Glutamatergic neuron (in vitro differentiated cells): ENCODE results near the gene ADAMTS17. TPM values are rescaled to one million over a fixed set of nuclear protein-coding genes. Genes with fewer than 3 reads are reported as not detected.

Source experiments
- DNase-seq: peaks from one replicate; pipeline ENCODE4 v3.0.0; 2022
- H3K27ac Mint-ChIP-seq: one replicate; pipeline ENCODE4 v1.8.0; 2020; ENCODE audit warnings: mild to moderate bottlenecking, mixed read lengths, inconsistent platforms; ENCODE audit not compliant: unreplicated experiment
- H3K27me3 Mint-ChIP-seq: one replicate; pipeline ENCODE4 v1.8.0; 2020; ENCODE audit warnings: mild to moderate bottlenecking, moderate library complexity, mixed read lengths, inconsistent platforms; ENCODE audit not compliant: unreplicated experiment
- H3K36me3 Mint-ChIP-seq: one replicate; pipeline ENCODE4 v1.8.0; 2020; ENCODE audit warnings: mild to moderate bottlenecking, mixed read lengths, inconsistent platforms; ENCODE audit not compliant: unreplicated experiment
- H3K4me1 Mint-ChIP-seq: one replicate; pipeline ENCODE4 v1.8.0; 2020; ENCODE audit warnings: mild to moderate bottlenecking, low read depth, mixed read lengths, inconsistent platforms; ENCODE audit not compliant: unreplicated experiment
- H3K4me3 Mint-ChIP-seq: one replicate; pipeline ENCODE4 v1.8.0; 2020; ENCODE audit warnings: mild to moderate bottlenecking, mixed read lengths, inconsistent platforms; ENCODE audit not compliant: unreplicated experiment
- H3K9me3 Mint-ChIP-seq: one replicate; pipeline ENCODE4 v1.8.0; 2020; ENCODE audit warnings: mild to moderate bottlenecking, moderate library complexity, mixed read lengths, inconsistent platforms; ENCODE audit not compliant: unreplicated experiment
- CTCF ChIP-seq: fragments of 200-600 bp; sonication (generic); IDR thresholded peaks from one replicate; pipeline ENCODE4 v1.5.0; 2021; ENCODE audit not compliant: partially characterized antibody, unreplicated experiment
- total RNA-seq: library from RNA; stranded (reverse); fragmentation: NEBNext Ultra II Directional; extraction: Animal tissue kit (Norgen Biotek cat#: 25700); gene quantifications from one replicate; pipeline ENCODE4 v1.2.1, GENCODE V29; 2021; ENCODE audit not compliant: unreplicated experiment

ADAMTS17 gene
- total RNA-seq, 1 donor from 2014 or later, result 6.8 TPM

- peaks cover 7% of the 10 kb centered on the region for H3K4me1 Mint-ChIP-seq
- TF ChIP-seq CTCF, result no peak
- no peak for DNase-seq
- H3K4me3 Mint-ChIP-seq, result no peak overlapping the region
- H3K27me3 Mint-ChIP-seq, result peaks cover 2% of the 10 kb centered on the region
- H3K27ac Mint-ChIP-seq, result no peak overlapping the region
- H3K9me3 Mint-ChIP-seq, result no peaks in the 10 kb centered on the region
- H3K36me3 Mint-ChIP-seq, result no peaks in the 10 kb centered on the region
Measured at GRCh38 chr15:100057281-100057680, 284.5 kb downstream of the ADAMTS17 start.

DNA sequence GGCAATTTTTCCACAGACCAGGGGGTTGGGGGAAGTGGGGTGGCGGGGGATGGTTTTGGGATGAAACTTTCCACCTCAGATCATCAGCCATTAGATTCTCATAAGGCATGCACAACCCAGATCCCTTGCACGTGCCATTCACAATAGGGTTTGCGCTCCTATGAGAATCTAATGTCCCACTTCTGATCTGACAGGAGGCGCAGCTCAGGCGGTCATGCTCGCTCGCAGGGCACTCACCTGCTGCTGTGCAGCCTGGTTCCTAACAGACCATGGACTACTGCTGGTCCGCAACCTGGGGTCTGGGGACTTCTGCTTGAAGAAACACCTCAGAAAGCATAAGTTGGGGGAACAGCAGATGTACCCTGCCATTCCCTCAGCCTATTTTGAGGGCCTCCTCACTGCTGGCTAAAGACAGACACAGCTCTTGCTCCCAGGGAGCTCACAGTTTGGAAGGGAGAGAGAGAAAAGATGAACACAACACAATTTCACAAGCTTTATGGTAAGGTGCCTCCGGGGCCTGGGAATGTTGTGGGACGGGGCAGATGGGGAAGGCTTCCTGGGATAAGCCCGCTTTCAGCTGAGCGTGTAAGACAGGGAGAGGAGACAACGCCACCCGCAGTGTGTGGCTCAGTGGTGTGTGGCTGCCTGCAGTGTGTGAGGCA, 285.2 kb downstream of the ADAMTS17 start:
- Mint-ChIP-seq H3K4me1 (peaks cover 7% of the 10 kb centered on the region), H3K27me3 (peaks cover 2% of the 10 kb centered on the region), H3K4me3 (no peak overlapping the region), H3K36me3 (no peaks in the 10 kb centered on the region), H3K27ac (no peak overlapping the region), H3K9me3 (no peaks in the 10 kb centered on the region)
- no peak for DNase-seq
- TF ChIP-seq CTCF, result no peak

DNA sequence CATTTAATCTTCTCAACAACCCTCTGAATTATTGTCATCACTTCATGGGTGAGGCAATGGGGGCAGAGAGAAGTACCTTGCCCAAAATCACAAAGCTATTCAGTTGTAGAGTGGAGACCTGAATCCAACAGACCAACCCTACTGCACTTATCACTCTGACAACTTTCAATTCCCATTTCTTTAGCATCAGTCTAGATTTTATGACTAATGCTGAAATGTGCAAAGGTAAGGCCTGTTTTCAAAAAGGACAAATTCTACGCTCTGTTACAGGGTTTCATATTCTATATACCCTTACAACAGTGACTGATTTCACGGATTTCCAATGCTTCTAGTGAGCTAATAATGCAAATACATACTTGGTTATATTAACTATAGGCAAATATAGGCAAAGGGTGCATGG, 286.0 kb downstream of the ADAMTS17 start:
- H3K4me1 Mint-ChIP-seq, result peaks cover 7% of the 10 kb centered on the region
- H3K27me3 Mint-ChIP-seq, result peaks cover 2% of the 10 kb centered on the region
- no peak for TF ChIP-seq CTCF
- H3K36me3 Mint-ChIP-seq, result no peaks in the 10 kb centered on the region
- H3K27ac Mint-ChIP-seq, result no peak overlapping the region
- no peak overlapping the region for H3K4me3 Mint-ChIP-seq
- no peaks in the 10 kb centered on the region for H3K9me3 Mint-ChIP-seq
- no peak for DNase-seq

- no peak for DNase-seq
- Mint-ChIP-seq H3K36me3 (no peaks in the 10 kb centered on the region), H3K9me3 (no peaks in the 10 kb centered on the region), H3K4me1 (peaks cover 7% of the 10 kb centered on the region), H3K27me3 (peaks cover 2% of the 10 kb centered on the region), H3K27ac (no peak overlapping the region), H3K4me3 (no peak overlapping the region)
- TF ChIP-seq CTCF, result no peak
Measured at GRCh38 chr15:100054539-100054938, 287.2 kb downstream of the ADAMTS17 start.

DNA sequence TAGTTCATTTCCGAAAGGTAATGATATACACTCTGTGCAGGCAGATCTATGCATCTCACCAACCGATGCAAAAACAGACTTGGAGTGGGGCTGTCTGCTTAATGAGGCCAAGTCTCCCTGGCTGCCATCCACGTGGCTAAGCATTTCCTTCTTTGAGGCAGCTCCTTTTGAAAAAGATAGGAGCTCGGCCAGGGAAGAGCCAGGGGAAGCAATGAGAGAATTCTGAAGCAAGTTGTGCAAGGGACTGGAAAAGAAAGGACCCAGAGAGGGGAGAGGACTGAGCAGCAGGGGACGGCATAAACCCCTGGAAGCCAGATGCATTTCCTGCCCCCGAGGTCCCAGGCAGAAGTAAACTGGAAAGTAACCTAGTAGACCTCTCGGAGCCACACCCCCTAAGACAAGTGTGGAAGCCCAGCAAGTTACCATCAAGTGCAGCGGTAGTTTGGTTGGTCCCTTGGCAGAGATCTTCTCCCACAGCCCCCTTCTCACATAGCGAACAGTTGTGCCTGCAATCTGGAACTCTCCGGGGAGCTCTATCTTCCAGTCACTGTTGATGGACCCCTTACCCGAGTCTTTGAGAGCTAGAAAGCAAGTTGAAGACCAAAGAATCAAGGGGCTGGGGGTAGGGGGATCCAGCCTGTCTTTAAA, 288.2 kb downstream of the ADAMTS17 start:
- H3K4me3 Mint-ChIP-seq, result no peak overlapping the region
- no peak overlapping the region for H3K27ac Mint-ChIP-seq
- no peak for DNase-seq
- TF ChIP-seq CTCF, result no peak
- no peaks in the 10 kb centered on the region for H3K9me3 Mint-ChIP-seq
- peaks cover 2% of the 10 kb centered on the region for H3K27me3 Mint-ChIP-seq
- H3K4me1 Mint-ChIP-seq, result peaks cover 7% of the 10 kb centered on the region
- no peaks in the 10 kb centered on the region for H3K36me3 Mint-ChIP-seq
